K562 (cell line): ENCODE measurements around the gene KDM4C.

Experiments
- VEZF1 ChIP-seq: fragments of 200-800 bp; sonication (Bioruptor generic); IDR thresholded peaks from 2 replicates; pipeline ENCODE4 v1.6.1; 2017; ENCODE audit warnings: missing genetic modification characterization, missing compliant biosample characterization
- TF ChIP-seq, protein P1 (sequence below): fragments of 200-800 bp; sonication (Bioruptor generic); IDR thresholded peaks from 2 replicates; pipeline ENCODE4 v1.6.1; 2016; ENCODE audit warnings: missing genetic modification characterization, missing compliant biosample characterization

DNA sequence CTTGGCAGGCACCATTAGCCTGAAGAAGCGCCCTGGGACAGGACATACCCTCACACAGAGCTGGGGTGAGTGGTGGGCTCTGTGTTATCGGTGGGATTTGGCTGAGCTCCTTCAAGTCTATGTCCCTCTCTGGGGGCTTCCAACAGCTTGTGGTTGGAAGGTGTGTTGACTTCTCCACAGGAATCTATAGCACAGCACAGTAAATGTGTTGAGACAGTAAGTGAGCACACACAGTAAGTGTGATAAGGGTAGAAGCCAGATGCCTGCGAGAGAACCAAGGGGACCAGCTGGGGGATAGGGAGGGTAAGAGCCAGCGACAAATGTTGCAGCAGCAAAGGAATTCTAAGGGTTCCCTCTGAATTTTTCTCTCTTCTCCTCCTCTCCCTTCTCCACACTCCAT is 448.0 kb downstream of the KDM4C start:
- TF ChIP-seq, protein P1, sequence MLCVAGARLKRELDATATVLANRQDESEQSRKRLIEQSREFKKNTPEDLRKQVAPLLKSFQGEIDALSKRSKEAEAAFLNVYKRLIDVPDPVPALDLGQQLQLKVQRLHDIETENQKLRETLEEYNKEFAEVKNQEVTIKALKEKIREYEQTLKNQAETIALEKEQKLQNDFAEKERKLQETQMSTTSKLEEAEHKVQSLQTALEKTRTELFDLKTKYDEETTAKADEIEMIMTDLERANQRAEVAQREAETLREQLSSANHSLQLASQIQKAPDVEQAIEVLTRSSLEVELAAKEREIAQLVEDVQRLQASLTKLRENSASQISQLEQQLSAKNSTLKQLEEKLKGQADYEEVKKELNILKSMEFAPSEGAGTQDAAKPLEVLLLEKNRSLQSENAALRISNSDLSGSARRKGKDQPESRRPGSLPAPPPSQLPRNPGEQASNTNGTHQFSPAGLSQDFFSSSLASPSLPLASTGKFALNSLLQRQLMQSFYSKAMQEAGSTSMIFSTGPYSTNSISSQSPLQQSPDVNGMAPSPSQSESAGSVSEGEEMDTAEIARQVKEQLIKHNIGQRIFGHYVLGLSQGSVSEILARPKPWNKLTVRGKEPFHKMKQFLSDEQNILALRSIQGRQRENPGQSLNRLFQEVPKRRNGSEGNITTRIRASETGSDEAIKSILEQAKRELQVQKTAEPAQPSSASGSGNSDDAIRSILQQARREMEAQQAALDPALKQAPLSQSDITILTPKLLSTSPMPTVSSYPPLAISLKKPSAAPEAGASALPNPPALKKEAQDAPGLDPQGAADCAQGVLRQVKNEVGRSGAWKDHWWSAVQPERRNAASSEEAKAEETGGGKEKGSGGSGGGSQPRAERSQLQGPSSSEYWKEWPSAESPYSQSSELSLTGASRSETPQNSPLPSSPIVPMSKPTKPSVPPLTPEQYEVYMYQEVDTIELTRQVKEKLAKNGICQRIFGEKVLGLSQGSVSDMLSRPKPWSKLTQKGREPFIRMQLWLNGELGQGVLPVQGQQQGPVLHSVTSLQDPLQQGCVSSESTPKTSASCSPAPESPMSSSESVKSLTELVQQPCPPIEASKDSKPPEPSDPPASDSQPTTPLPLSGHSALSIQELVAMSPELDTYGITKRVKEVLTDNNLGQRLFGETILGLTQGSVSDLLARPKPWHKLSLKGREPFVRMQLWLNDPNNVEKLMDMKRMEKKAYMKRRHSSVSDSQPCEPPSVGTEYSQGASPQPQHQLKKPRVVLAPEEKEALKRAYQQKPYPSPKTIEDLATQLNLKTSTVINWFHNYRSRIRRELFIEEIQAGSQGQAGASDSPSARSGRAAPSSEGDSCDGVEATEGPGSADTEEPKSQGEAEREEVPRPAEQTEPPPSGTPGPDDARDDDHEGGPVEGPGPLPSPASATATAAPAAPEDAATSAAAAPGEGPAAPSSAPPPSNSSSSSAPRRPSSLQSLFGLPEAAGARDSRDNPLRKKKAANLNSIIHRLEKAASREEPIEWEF (CRISPR knock-in tag), result no peak
- TF ChIP-seq VEZF1, result no peak
